Uterus (tissue), 4 donors: ENCODE measurements around the gene PTGIS. TPM values are rescaled to one million over a fixed set of nuclear protein-coding genes. Genes with fewer than 3 reads are reported as not detected.

Experiments used
- DNase-seq, 2 donors: peaks; one replicate each; pipeline ENCODE4 v3.0.0-alpha.2; 2019 to 2020
- H3K27ac ChIP-seq, 2 donors: fragments of 200-600 bp; sonication (generic); 1 replicate in 1 of 2; 2 replicates in 1 of 2; pipeline ENCODE4 v1.5.1; 2016 to 2018
- H3K27me3 ChIP-seq, 2 donors: fragments of 200-600 bp; sonication (generic); one replicate each; pipeline ENCODE4 v1.5.1; 2018 to 2019; ENCODE audit warnings: control low read depth in 1 of 2
- H3K36me3 ChIP-seq, 2 donors: fragments of 200-600 bp; sonication (generic); one replicate each; pipeline ENCODE4 v1.5.1; 2019; ENCODE audit warnings: control low read depth in 1 of 2
- H3K4me1 ChIP-seq, 2 donors: fragments of 200-600 bp; sonication (generic); one replicate each; pipeline ENCODE4 v1.5.1; 2018 to 2019; ENCODE audit warnings: control low read depth in 1 of 2
- H3K4me3 ChIP-seq, 2 donors: fragments of 200-600 bp; sonication (generic); 1 replicate in 1 of 2; 2 replicates in 1 of 2; pipeline ENCODE4 v1.5.1; 2018 to 2019; ENCODE audit warnings: mild to moderate bottlenecking in 1 of 2
- H3K9me3 ChIP-seq, 2 donors: fragments of 200-600 bp; sonication (generic); one replicate each; pipeline ENCODE4 v1.5.1; 2019; ENCODE audit warnings: control low read depth in 1 of 2
- POLR2A ChIP-seq, 2 donors: fragments of 450-650 bp; IDR thresholded peaks; one replicate each; pipeline ENCODE4 v1.6.1; 2016; ENCODE audit warnings: antibody characterized with exemption in 2 of 2, mild to moderate bottlenecking in 1 of 2, moderate library complexity in 1 of 2
- intact Hi-C: fragments of 100-400 bp; cut with DNase I; formaldehyde crosslinking; loops from one replicate; pipeline ENCODE4 v1.15.1; 2023; ENCODE audit warnings: low total_unique reads
- total RNA-seq, 4 donors: library from RNA; depleted of rRNA in 3 of 4; stranded (reverse); fragments of >200 nt in 3 of 4; gene quantifications; one replicate each; pipeline versions ENCODE4 v1.1.0 to v1.2.4, GENCODE V29; 2014 to 2023
- TF ChIP-seq, protein P1 (sequence below), 4 experiments: fragments of 200-600 bp in 2 of 4; fragments of 450-650 bp in 2 of 4; sonication (generic) in 2 of 4; IDR thresholded peaks; one replicate each; pipeline ENCODE4 v1.5.1; 2016 to 2019; ENCODE audit warnings: antibody characterized with exemption in 4 of 4, mild to moderate bottlenecking in 2 of 4, moderate library complexity in 1 of 4
- donor health status: DM: yes; HTN: yes; CAD: no.

PTGIS gene
- total RNA-seq, 4 donors from 2014 or later, result 64.7 to 460 (median 140) TPM

DNA sequence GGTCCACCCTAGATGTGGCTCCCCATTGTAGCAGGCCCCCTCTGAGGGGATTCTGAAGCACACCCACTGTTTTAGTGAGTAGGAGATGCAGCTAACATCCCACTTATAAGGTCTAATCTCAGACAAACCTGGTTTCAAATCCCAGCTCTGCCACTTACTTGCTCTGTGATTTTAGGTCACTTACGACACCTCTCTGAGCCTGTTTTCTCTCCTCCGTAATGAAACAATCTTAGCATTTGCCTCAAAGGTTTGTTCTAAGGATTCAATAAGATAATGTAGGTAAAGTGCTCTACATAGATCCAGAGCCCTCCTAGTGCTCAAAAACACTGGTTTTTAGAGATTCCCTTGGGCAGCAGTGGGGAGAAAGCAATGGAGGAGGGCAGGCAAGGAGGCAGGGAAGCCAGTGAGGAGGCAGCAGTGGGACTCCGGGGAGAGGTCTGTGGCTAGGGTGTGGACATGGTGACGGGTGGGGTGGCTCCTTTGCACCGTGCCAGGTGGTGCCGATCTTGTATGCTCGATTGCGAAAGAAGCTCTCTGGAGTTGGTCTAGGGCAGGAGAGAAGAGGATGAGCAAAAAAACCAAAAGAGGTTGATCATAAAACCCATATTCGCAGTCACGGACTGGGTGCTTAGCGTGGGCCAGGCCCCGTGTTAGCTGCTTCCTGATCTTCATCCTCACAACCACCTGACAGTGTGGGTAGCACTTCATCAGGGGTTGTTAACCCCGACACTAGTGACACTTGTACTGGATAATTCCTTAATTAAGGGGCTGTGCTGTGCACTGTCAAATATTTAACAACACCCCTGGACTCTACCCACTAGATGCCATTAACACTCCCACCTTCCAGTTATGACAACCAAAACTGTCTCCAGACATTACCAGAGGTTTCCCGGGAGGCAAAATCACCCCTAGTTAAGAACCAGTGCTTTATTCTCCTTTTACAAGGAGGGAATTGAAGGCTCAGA is 16.8 kb upstream of the PTGIS start:
- Histone ChIP-seq H3K4me1 (peaks cover 24 to 38% of the 10 kb centered on the region in 2 donors), H3K27me3 (no peaks in the 10 kb centered on the region), H3K36me3 (no peaks in the 10 kb centered on the region), H3K4me3 (no peak overlapping the region), H3K27ac (peak overlapping the region; percentile 95 to 98), H3K9me3 (no peaks in the 10 kb centered on the region)
- peak in 1 of 2 donors; percentile 64 for DNase-seq
- intact Hi-C loops, result no loop called here
- TF ChIP-seq, protein P1, sequence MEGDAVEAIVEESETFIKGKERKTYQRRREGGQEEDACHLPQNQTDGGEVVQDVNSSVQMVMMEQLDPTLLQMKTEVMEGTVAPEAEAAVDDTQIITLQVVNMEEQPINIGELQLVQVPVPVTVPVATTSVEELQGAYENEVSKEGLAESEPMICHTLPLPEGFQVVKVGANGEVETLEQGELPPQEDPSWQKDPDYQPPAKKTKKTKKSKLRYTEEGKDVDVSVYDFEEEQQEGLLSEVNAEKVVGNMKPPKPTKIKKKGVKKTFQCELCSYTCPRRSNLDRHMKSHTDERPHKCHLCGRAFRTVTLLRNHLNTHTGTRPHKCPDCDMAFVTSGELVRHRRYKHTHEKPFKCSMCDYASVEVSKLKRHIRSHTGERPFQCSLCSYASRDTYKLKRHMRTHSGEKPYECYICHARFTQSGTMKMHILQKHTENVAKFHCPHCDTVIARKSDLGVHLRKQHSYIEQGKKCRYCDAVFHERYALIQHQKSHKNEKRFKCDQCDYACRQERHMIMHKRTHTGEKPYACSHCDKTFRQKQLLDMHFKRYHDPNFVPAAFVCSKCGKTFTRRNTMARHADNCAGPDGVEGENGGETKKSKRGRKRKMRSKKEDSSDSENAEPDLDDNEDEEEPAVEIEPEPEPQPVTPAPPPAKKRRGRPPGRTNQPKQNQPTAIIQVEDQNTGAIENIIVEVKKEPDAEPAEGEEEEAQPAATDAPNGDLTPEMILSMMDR (IDR thresholded peaks at IDR 0.05), result no peak
- no peak for TF ChIP-seq POLR2A (IDR thresholded peaks at IDR 0.05)

GRCh38 chr20:49583669-49584417 is 15.9 kb upstream of the PTGIS start:
- peaks cover 21 to 40% of the 10 kb centered on the region in 2 donors for H3K4me1 ChIP-seq
- TF ChIP-seq, protein P1 (IDR thresholded peaks at IDR 0.05), result peak in 1 of 4 experiments; percentile 2
- TF ChIP-seq POLR2A (IDR thresholded peaks at IDR 0.05), result peak in 1 of 2 donors; percentile 25
- no peaks in the 10 kb centered on the region for H3K36me3 ChIP-seq
- intact Hi-C loops, result no loop called here
- peak overlapping the region; percentile 95 to 98 for H3K27ac ChIP-seq
- no peaks in the 10 kb centered on the region for H3K27me3 ChIP-seq
- peak; percentile 91 to 93 for DNase-seq
- no peak overlapping the region for H3K4me3 ChIP-seq
- H3K9me3 ChIP-seq, result no peaks in the 10 kb centered on the region

DNA sequence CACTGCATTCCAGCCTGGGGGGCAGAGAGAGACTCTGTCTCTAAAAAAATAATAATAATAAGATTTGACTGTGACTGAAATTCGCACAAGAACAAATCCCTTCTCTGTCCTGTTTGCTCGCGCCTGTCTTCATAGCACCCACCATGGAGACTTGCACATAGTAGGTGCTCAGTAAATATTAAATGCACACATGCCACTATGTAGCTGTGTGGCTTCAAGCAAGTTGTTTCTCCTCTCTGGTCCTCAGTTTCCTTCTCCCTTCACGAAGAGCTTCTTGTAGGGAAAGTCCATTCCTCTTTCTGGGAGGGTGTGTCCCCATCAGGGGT is 15.4 kb upstream of the PTGIS start:
- no peak for TF ChIP-seq POLR2A (IDR thresholded peaks at IDR 0.05)
- H3K27ac ChIP-seq, result peak overlapping the region; percentile 95 to 98
- no peak for DNase-seq
- intact Hi-C loops, result no loop called here
- H3K27me3 ChIP-seq, result no peaks in the 10 kb centered on the region
- H3K36me3 ChIP-seq, result no peaks in the 10 kb centered on the region
- H3K4me1 ChIP-seq, result peaks cover 20 to 36% of the 10 kb centered on the region in 2 donors
- no peaks in the 10 kb centered on the region for H3K9me3 ChIP-seq
- H3K4me3 ChIP-seq, result no peak overlapping the region

DNA sequence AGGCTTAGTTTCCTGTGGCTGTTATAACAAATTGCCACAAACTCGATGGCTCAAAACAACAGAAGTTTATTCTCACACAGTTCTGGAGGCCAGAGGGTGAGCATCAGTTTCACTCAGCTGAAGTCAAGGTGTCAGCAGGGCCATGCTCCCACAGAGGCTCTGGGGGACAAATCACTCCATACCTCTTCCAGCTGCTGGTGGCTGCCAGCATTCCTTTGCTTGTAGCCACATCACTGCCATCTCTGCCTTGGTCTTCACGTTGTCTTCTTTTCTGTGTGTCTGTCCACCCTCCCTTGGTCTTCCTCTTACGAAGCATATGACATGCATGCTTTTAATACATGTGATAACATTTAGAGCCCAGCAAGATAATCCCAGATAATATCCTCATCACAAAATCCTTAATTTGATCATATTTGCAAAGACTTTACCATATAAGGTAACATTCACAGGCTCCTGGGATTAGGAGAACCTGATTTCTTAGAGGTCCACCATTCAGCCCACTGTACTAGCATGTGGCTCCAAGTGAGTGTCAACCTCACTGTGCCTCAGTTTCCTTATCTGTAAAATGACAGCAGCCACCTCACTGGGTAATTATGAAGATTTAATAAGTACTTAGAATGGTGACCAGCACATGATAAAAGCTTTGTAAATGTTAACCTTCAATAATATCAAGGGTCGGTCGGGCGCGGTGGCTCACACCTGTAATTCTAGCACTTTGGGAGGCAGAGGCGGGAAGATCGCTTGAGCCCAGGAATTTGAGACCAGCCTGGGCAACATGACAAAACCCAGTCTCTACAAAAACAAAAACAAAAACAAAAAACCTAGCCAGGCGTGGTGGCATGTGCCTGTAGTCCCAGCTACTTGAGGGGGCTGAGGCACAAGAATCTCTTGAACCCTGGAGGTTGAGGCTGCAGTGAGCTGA is 14.7 kb upstream of the PTGIS start:
- peaks cover 20 to 33% of the 10 kb centered on the region in 2 donors for H3K4me1 ChIP-seq
- no peak overlapping the region for H3K4me3 ChIP-seq
- no peaks in the 10 kb centered on the region for H3K9me3 ChIP-seq
- peak overlapping the region; percentile 95 to 98 for H3K27ac ChIP-seq
- no peak for TF ChIP-seq POLR2A (IDR thresholded peaks at IDR 0.05)
- TF ChIP-seq, protein P1 (IDR thresholded peaks at IDR 0.05), result no peak
- no peak for DNase-seq
- H3K36me3 ChIP-seq, result no peaks in the 10 kb centered on the region
- intact Hi-C loops, result no loop called here
- H3K27me3 ChIP-seq, result no peaks in the 10 kb centered on the region

GRCh38 chr20:49581482-49581881 is 13.5 kb upstream of the PTGIS start:
- TF ChIP-seq POLR2A (IDR thresholded peaks at IDR 0.05), result no peak
- TF ChIP-seq, protein P1 (IDR thresholded peaks at IDR 0.05), result no peak
- H3K27me3 ChIP-seq, result no peaks in the 10 kb centered on the region
- intact Hi-C loops, result no loop called here
- peaks cover 20 to 32% of the 10 kb centered on the region in 2 donors for H3K4me1 ChIP-seq
- H3K9me3 ChIP-seq, result no peaks in the 10 kb centered on the region
- DNase-seq, result no peak
- H3K4me3 ChIP-seq, result no peak overlapping the region
- H3K27ac ChIP-seq, result peak overlapping the region; percentile 95 to 98
- H3K36me3 ChIP-seq, result no peaks in the 10 kb centered on the region
